Measurements from ENCODE around the gene CCDC34.

The CCDC34 gene

GRCh38 chr11:27291954-27292636, 70.9 kb downstream of the CCDC34 start:
- TF ChIP-seq, protein P1, sequence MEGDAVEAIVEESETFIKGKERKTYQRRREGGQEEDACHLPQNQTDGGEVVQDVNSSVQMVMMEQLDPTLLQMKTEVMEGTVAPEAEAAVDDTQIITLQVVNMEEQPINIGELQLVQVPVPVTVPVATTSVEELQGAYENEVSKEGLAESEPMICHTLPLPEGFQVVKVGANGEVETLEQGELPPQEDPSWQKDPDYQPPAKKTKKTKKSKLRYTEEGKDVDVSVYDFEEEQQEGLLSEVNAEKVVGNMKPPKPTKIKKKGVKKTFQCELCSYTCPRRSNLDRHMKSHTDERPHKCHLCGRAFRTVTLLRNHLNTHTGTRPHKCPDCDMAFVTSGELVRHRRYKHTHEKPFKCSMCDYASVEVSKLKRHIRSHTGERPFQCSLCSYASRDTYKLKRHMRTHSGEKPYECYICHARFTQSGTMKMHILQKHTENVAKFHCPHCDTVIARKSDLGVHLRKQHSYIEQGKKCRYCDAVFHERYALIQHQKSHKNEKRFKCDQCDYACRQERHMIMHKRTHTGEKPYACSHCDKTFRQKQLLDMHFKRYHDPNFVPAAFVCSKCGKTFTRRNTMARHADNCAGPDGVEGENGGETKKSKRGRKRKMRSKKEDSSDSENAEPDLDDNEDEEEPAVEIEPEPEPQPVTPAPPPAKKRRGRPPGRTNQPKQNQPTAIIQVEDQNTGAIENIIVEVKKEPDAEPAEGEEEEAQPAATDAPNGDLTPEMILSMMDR (IDR thresholded peaks at IDR 0.05; ENCODE audit: low read depth, low read length, missing control alignments): no peak
- DNase-seq (ENCODE audit: low read depth): no peak

GRCh38 chr11:27291302-27291889, 71.6 kb downstream of the CCDC34 start:
- TF ChIP-seq, protein P1 (IDR thresholded peaks at IDR 0.05; ENCODE audit: low read depth, low read length, missing control alignments): no peak
- H3K4me3 ChIP-seq (ENCODE audit: low read depth, low read length): no peak overlapping the region
- no peak for DNase-seq (ENCODE audit: low read depth)

More at GRCh38 chr11:27291954-27292636, 70.9 kb downstream of the CCDC34 start:
- H3K4me3 ChIP-seq (ENCODE audit: low read depth, low read length): no peak overlapping the region

GRCh38 chr11:27290261-27291050, 72.6 kb downstream of the CCDC34 start:
- TF ChIP-seq, protein P1 (IDR thresholded peaks at IDR 0.05; ENCODE audit: low read depth, low read length, missing control alignments): no peak
- no peak overlapping the region for H3K4me3 ChIP-seq (ENCODE audit: low read depth, low read length)
- DNase-seq (ENCODE audit: low read depth): no peak

Data from GM12864 (cell line).